Measurements from ENCODE around the gene VAT1. TPM values are rescaled to one million over a fixed set of nuclear protein-coding genes. Genes with fewer than 3 reads are reported as not detected.
"Not testable (repeated sequence)": the region's sequence is repeated elsewhere in the genome, so short reads cannot be mapped to it uniquely, and the experiment has no call there.

The VAT1 gene
- total and polyA plus RNA-seq, 8 donors, result 116 to 257 (median 133) TPM

DNA sequence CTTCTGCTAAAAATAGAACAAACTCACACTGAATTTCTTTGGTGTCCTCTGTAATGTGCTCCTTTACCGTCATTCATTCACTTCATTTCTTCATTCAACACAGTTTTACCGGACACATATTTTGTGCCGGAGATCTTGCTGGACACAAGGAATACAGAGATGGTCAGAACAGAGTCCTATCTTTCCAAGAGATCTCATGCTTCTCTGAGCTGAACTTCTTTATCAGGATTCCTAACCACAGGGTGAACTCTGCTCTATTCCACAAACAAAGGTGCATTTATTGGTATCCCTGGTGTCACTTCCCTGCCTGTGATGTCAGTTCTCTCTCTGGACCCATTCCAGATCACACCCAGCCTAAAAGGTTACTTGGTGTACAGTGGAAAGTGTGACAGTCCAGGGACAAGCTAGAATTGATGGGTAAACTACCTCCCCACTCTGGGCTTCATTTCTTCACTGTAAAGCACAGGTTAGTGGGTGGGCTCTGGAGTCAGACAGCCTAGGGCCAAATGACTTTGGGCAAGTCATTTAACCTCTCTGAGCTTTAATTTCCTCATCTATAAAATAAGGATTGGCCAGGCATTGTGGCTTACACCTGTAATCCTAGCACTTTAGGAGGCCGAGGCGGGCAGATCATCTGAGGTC, 11.4 kb downstream of the VAT1 start:
- Histone ChIP-seq H3K4me1 (peaks cover 4 to 75% of the 10 kb centered on the region in 2 donors), H3K9me3 (no peaks in the 10 kb centered on the region), H3K27ac (peak overlapping the region in 1 of 2 donors; percentile 4), H3K36me3 (peaks cover 0 to 44% of the 10 kb centered on the region in 2 donors), H3K4me3 (no peak overlapping the region), H3K27me3 (no peaks in the 10 kb centered on the region)
- intact Hi-C loops (cut with DNase I), result no loop called here
- ATAC-seq (no peak), DNase-seq (no peak)
- TF ChIP-seq, protein P1, sequence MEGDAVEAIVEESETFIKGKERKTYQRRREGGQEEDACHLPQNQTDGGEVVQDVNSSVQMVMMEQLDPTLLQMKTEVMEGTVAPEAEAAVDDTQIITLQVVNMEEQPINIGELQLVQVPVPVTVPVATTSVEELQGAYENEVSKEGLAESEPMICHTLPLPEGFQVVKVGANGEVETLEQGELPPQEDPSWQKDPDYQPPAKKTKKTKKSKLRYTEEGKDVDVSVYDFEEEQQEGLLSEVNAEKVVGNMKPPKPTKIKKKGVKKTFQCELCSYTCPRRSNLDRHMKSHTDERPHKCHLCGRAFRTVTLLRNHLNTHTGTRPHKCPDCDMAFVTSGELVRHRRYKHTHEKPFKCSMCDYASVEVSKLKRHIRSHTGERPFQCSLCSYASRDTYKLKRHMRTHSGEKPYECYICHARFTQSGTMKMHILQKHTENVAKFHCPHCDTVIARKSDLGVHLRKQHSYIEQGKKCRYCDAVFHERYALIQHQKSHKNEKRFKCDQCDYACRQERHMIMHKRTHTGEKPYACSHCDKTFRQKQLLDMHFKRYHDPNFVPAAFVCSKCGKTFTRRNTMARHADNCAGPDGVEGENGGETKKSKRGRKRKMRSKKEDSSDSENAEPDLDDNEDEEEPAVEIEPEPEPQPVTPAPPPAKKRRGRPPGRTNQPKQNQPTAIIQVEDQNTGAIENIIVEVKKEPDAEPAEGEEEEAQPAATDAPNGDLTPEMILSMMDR (IDR thresholded peaks at IDR 0.05), result no peak

DNA sequence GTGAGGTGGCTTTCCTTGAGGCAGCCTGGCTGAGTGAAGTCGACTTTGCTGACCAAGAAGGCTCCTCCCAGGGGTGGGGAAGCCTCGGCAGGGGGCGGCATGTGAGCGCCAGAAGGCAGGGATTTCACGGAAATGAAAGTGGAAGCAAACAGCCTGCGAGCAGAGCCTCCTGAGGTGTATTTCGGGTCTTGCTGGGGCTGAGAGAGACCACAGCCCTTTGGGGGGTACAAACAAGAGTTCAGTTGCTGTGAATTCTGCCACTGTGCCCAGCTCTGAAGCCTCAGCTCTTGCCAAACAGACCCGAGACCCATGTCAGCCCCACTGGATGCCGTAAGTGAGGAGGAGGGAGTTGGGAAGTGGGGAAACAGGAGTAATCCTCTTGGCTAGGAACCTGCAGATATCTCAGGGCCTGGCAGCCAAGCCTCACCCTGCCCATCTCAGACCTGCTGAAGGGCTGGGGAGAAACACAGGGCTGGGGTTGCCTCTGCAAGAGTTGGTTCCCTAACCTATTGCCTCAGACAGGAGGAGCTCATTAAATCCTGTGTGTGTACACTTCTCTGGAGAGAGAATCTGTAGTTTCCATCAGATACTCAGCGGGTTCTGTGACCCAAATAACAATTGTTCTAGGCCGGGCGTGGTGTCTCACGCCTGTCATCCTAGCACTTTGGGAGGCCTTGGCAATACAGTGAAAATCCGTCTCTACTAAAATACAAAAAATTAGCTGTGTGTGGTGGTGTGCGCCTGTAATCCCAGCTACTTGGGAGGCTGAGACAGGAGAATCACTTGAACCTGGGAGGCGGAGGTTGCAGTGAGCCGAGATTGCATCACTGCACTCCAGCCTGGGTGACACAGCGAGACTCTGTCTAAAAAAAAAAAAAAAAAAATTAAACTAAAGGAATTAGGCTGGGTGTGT, 15.3 kb downstream of the VAT1 start, which contains the start of gene IFI35:
TSS of gene IFI35 (plus strand) at position 146 of the 913 bp plus-strand sequence. CDS start at position 310, 164 bp downstream.
- Histone ChIP-seq H3K27me3 (no peaks in the 10 kb centered on the region), H3K4me1 (peaks cover 4 to 71% of the 10 kb centered on the region in 2 donors), H3K9me3 (no peaks in the 10 kb centered on the region), H3K4me3 (peak within 1 kb of the TSS; percentile 65 to 67), H3K36me3 (peaks cover 0 to 37% of the 10 kb centered on the region in 2 donors), H3K27ac (peak within 1 kb of the TSS; percentile 90 to 95)
- intact Hi-C loops (cut with DNase I), result no loop called here
- DNase-seq (peak; percentile 71 to 94 (median 90)), ATAC-seq (peak; percentile 97)
- TF ChIP-seq, protein P1 (IDR thresholded peaks at IDR 0.05), result peak in 1 of 2 donors; percentile 18

DNA sequence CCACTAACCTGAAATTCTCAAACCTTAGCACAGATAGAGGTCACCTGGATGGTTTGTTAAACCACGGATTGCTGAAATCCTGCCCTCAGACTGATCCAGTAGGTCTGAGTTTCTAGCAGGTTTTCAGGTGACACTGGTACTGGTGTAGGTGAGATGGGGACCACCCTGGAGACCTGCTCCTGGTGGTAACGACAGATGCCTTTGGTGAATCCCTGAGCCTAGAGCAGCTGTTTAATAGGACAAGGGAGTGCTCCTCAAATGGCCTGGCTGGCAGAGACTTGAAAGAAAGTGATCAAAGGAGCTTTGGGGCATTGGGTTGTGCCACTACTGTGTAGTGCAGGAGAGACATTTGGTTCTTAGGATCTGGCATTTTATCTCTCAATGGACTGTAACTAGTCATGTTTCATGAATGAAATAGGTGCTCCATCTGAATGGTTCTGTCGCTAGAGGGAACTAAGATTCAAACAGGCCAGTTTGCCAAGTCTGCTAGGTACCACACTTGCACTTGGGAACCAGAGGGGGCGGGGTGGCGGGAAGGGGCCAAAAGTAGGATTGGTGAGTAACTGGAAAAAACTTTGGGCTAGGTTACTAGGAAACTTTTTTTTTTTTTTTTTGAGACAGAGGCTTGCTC, 18.5 kb downstream of the VAT1 start:
- H3K27ac ChIP-seq, result no peak overlapping the region
- no peak for DNase-seq
- intact Hi-C loops (cut with DNase I), result no loop called here
- TF ChIP-seq, protein P1 (IDR thresholded peaks at IDR 0.05), result no peak
- H3K4me1 ChIP-seq, result peaks cover 14 to 73% of the 10 kb centered on the region in 2 donors
- peaks cover 5 to 57% of the 10 kb centered on the region in 2 donors for H3K36me3 ChIP-seq
- ATAC-seq, result no peak
- H3K4me3 ChIP-seq, result no peak overlapping the region
- no peaks in the 10 kb centered on the region for H3K27me3 ChIP-seq
- H3K9me3 ChIP-seq, result no peaks in the 10 kb centered on the region

DNA sequence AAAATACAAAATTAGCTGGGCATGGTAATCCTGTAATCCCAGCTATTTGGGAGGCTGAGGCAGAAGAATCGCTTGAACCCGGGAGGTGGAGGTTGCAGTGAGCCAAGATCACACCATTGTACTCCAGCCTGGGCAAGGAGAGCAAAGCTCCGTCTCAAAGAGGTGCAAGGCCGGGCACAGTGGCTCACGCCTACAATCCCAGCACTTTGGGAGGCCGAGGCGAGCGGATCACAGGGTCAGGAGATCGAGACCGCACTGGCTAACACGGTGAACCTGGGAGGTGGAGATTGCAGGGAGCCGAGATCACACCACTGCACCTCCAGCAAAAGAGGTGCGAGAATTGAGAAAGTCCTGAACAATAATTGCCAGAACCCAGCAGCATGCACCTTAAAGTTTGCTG, 21.3 kb downstream of the VAT1 start:
- peaks cover 5 to 57% of the 10 kb centered on the region in 2 donors for H3K36me3 ChIP-seq
- not testable (repeated sequence) for DNase-seq

DNA sequence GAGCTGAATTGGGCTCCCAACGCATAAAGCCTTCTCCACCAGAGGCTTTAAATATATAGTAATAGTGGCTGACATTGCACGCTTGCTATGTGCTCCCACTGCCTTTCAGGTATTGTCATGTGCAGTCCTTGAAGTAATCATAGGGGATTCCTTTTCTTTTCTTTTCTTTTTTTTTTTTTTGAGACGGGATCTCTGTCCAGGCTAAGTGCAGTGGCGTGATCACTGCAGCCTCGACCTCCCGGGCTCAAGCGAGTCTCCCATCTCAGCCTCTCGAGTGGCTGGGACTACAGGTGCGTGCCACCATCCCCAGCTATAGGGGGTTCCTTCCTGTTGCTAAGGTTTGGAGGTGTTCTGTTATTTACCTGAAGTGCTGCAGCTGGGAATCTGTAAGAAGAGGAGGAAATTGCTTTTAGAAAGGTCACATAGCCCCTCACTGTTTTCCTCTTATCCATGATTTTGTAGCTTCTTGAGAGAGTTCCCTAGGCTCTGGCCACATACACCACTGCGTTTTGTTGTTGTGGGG, 23.1 kb downstream of the VAT1 start:
- Histone ChIP-seq H3K27me3 (no peaks in the 10 kb centered on the region), H3K4me1 (peaks cover 10 to 55% of the 10 kb centered on the region in 2 donors), H3K4me3 (peak overlapping the region; percentile 69), H3K27ac (peak overlapping the region; percentile 81 to 92), H3K36me3 (peaks cover 5 to 55% of the 10 kb centered on the region in 2 donors), H3K9me3 (no peaks in the 10 kb centered on the region)
- TF ChIP-seq, protein P1 (IDR thresholded peaks at IDR 0.05), result no peak
- intact Hi-C loops (cut with DNase I), result no loop called here
- no peak for ATAC-seq
- DNase-seq, result no peak

More for the DNA sequence above, 21.3 kb downstream of the VAT1 start:
- H3K9me3 ChIP-seq; intact Hi-C loops (cut with DNase I); H3K27me3 ChIP-seq; H3K4me3 ChIP-seq; ATAC-seq: not testable (repeated sequence)
- H3K4me1 ChIP-seq, result peaks cover 10 to 60% of the 10 kb centered on the region in 2 donors
- peak overlapping the region in 1 of 2 donors; percentile 73 for H3K27ac ChIP-seq

Measured in left lung (tissue), 10 donors.